ENCODE results near the gene KRTAP10-7.

The KRTAP10-7 gene

GRCh38 chr21:44617071-44617501, 16.7 kb downstream of the KRTAP10-7 start:
- CTCF ChIA-PET, result interaction anchor here (0.6 to 0.7 kb wide), 2 partner anchors 26 to 908 kb away, joined by 3 to 7 read pairs; no protein-coding TSS in a partner anchor
- TF ChIP-seq, protein P1, sequence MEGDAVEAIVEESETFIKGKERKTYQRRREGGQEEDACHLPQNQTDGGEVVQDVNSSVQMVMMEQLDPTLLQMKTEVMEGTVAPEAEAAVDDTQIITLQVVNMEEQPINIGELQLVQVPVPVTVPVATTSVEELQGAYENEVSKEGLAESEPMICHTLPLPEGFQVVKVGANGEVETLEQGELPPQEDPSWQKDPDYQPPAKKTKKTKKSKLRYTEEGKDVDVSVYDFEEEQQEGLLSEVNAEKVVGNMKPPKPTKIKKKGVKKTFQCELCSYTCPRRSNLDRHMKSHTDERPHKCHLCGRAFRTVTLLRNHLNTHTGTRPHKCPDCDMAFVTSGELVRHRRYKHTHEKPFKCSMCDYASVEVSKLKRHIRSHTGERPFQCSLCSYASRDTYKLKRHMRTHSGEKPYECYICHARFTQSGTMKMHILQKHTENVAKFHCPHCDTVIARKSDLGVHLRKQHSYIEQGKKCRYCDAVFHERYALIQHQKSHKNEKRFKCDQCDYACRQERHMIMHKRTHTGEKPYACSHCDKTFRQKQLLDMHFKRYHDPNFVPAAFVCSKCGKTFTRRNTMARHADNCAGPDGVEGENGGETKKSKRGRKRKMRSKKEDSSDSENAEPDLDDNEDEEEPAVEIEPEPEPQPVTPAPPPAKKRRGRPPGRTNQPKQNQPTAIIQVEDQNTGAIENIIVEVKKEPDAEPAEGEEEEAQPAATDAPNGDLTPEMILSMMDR (conservative IDR thresholded peaks at IDR 0.05; ENCODE audit: low read depth), result no peak
- POLR2A ChIA-PET (ENCODE audit: low non-redundant PET), result no interaction called here
- H3K27ac ChIP-seq, result no peak overlapping the region
- DNase-seq (ENCODE audit: low spot score), result no peak

DNA sequence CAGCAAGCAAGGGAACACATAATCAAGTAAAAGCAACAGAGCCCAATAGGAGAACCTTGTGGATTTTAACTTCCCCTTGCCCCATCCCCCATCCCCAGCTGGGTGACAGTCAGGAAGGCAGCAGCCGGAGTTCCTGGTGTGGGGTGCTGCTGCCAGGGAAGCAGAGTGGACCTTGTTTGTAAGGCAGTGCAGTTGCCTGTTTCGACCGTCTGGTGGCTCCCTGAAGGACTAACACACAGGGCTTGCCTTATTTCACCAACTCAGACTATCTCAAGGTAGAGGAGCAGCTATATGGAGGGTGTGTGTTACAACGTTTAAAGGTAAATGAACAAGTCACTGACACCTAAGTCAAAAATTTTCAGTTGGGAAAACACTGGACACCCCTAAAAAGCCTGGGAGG, 18.1 kb downstream of the KRTAP10-7 start:
- H3K27ac ChIP-seq, result no peak overlapping the region
- DNase-seq (ENCODE audit: low spot score), result no peak
- POLR2A ChIA-PET (ENCODE audit: low non-redundant PET), result no interaction called here
- TF ChIP-seq, protein P1 (conservative IDR thresholded peaks at IDR 0.05; ENCODE audit: low read depth), result no peak
- CTCF ChIA-PET, result interaction anchor here (0.6 to 1.0 kb wide), 2 partner anchors 21 to 175 kb away, joined by 4 to 10 read pairs; no protein-coding TSS in a partner anchor

GRCh38 chr21:44618909-44619308, 18.5 kb downstream of the KRTAP10-7 start:
- ChIA-PET POLR2A (ENCODE audit: low non-redundant PET) (no interaction called here), CTCF (interaction anchor here (1.0 kb wide), 1 partner anchor 174 kb away, joined by 4 read pairs; no protein-coding TSS in a partner anchor)
- no peak for DNase-seq (ENCODE audit: low spot score)
- TF ChIP-seq, protein P1 (conservative IDR thresholded peaks at IDR 0.05; ENCODE audit: low read depth), result no peak
- H3K27ac ChIP-seq, result no peak overlapping the region

GRCh38 chr21:44619886-44620285, 19.5 kb downstream of the KRTAP10-7 start:
- no peak overlapping the region for H3K27ac ChIP-seq
- ChIA-PET POLR2A (ENCODE audit: low non-redundant PET) (no interaction called here), CTCF (no interaction called here)
- TF ChIP-seq, protein P1 (conservative IDR thresholded peaks at IDR 0.05; ENCODE audit: low read depth), result no peak
- DNase-seq (ENCODE audit: low spot score), result no peak

DNA sequence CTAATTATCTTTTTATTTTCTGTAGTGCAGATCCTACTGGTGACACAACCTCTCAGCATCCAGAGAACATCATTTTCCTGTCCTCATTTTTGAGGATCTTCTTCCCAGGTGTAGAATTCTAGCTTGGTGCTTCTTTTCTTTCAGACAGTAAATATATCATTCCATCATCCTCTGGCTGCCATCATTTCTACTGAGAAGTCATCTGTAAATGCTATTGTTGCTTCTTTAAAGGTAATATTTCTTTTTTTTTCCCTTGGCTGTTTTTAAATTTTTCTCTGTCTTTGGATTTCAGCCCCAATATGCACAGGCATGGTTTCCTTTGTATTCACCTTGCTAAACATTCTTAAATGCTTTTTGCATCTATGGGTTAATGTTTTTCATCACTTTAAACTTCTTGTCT, 23.2 kb downstream of the KRTAP10-7 start:
- CTCF ChIA-PET, result no interaction called here
- POLR2A ChIA-PET (ENCODE audit: low non-redundant PET), result no interaction called here
- TF ChIP-seq, protein P1 (conservative IDR thresholded peaks at IDR 0.05; ENCODE audit: low read depth), result no peak
- no peak overlapping the region for H3K27ac ChIP-seq
- DNase-seq (ENCODE audit: low spot score), result no peak

DNA sequence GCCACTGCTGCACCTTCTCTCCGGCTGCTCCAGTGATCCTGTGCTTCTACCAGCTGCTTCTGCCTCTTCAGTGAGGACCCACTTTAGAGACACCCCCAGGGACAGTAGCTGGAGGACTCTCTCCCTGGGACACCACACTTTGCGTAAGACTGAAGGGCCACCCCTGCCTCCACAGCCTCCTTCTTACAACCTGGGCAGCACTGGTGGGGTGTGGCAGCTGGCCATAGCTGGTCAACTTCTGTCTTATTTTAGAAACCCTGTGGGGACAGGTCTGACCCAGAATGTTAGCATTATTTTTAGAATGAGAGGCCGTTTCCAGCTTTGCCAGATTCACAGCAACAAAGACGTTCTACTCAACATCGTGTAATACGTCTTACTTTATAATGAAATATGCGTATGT, 25.4 kb downstream of the KRTAP10-7 start:
- DNase-seq (ENCODE audit: low spot score), result no peak
- CTCF ChIA-PET, result no interaction called here
- POLR2A ChIA-PET (ENCODE audit: low non-redundant PET), result no interaction called here

More for the DNA sequence above, 25.4 kb downstream of the KRTAP10-7 start:
- no peak overlapping the region for H3K27ac ChIP-seq
- TF ChIP-seq, protein P1 (conservative IDR thresholded peaks at IDR 0.05; ENCODE audit: low read depth), result no peak
